GM19043 (cell line): ENCODE measurements around the gene GALNTL6.

Experiments
- ATAC-seq: cut with Tn5 transposase; IDR thresholded peaks from one replicate; pipeline ENCODE4 v1.9.1; 2021; ENCODE audit warnings: low read depth; ENCODE audit not compliant: unreplicated experiment

GALNTL6 gene

GRCh38 chr4:171812665-171813525 lies at the start of gene GALNTL6:
Gene GALNTL6, plus strand, starts transcription at chr4:171813404.
- no peak for ATAC-seq

- ATAC-seq, result no peak
Measured at GRCh38 chr4:171765514-171765913, 47.7 kb upstream of the GALNTL6 start.

GRCh38 chr4:171774642-171775190 lies 38.5 kb upstream of the GALNTL6 start:
- ATAC-seq, result no peak

GRCh38 chr4:171779301-171779700 lies 33.9 kb upstream of the GALNTL6 start:
- ATAC-seq, result no peak

- no peak for ATAC-seq
Measured at GRCh38 chr4:171785388-171785787, 27.8 kb upstream of the GALNTL6 start.

- ATAC-seq, result no peak
Measured at GRCh38 chr4:171793723-171794122, 19.5 kb upstream of the GALNTL6 start.

GRCh38 chr4:171794528-171794927 lies 18.7 kb upstream of the GALNTL6 start:
- no peak for ATAC-seq

GRCh38 chr4:171809854-171810253 lies 3.4 kb upstream of the GALNTL6 start:
- no peak for ATAC-seq

GRCh38 chr4:171812333-171812664 lies 905 bp upstream of the GALNTL6 start:
- no peak for ATAC-seq

- no peak for ATAC-seq
Measured at GRCh38 chr4:171813526-171814250, 484 bp downstream of the GALNTL6 start.

GRCh38 chr4:171814545-171814944 lies 1.3 kb downstream of the GALNTL6 start:
- ATAC-seq, result no peak

- ATAC-seq, result no peak
Measured at GRCh38 chr4:171817026-171817425, 3.8 kb downstream of the GALNTL6 start.

GRCh38 chr4:171834640-171835039 lies 21.4 kb downstream of the GALNTL6 start:
- no peak for ATAC-seq

GRCh38 chr4:171843456-171843855 lies 30.3 kb downstream of the GALNTL6 start:
- no peak for ATAC-seq

- peak; percentile 58 for ATAC-seq
Measured at GRCh38 chr4:171846232-171846631, 33.0 kb downstream of the GALNTL6 start.

- ATAC-seq, result no peak
Measured at GRCh38 chr4:171846893-171847292, 33.7 kb downstream of the GALNTL6 start.

GRCh38 chr4:171847751-171848150 lies 34.5 kb downstream of the GALNTL6 start:
- ATAC-seq, result no peak

GRCh38 chr4:171849686-171850222 lies 36.5 kb downstream of the GALNTL6 start:
- no peak for ATAC-seq

- no peak for ATAC-seq
Measured at GRCh38 chr4:171851295-171851694, 38.1 kb downstream of the GALNTL6 start.

GRCh38 chr4:171857302-171858012 lies 44.3 kb downstream of the GALNTL6 start:
- no peak for ATAC-seq

- ATAC-seq, result no peak
Measured at GRCh38 chr4:171875291-171875690, 62.1 kb downstream of the GALNTL6 start.
